Measurements from ENCODE around the gene DMBX1. TPM values are rescaled to one million over a fixed set of nuclear protein-coding genes. Genes with fewer than 3 reads are reported as not detected.

Gene DMBX1
- total and polyA plus RNA-seq, 3 donors from 2014 or later, result 1.1 to 2.0 (median 1.7) TPM

DNA sequence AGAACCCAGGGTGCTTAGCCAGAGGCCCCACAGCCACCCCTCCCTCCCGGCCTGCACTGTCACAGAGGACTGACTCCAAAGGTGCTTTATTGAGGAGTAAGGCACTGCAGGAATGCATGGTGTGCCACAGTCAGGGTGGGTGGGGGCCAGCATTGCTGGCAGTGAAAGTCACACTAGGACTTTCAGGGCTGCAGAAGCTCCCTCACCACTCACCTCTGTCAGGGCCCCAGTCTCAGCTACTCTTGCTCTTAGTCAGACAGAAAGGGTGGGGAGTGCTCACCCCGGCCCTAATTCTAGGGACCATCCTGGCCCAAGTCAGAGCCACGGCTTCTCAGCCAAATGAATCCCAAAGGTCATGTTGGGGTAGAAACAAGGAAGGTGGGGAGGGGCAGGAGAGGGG, 42.5 kb downstream of the DMBX1 start:
- DNase-seq, result no peak
- H3K4me1 ChIP-seq, result no peaks in the 10 kb centered on the region
- 54 to 72% methylated on average over 3 of the region's 3 CpGs for WGBS, 2 donors
- H3K27ac ChIP-seq, result no peak overlapping the region
- intact Hi-C loops (cut with DNase I; ENCODE audit: low total_unique reads), result loop anchor here (5.0 kb wide), 1 partner anchor 190 kb away; no protein-coding TSS in a partner anchor
- no peak overlapping the region for H3K4me3 ChIP-seq
- H3K27me3 ChIP-seq, result no peaks in the 10 kb centered on the region
- TF ChIP-seq, protein P1, sequence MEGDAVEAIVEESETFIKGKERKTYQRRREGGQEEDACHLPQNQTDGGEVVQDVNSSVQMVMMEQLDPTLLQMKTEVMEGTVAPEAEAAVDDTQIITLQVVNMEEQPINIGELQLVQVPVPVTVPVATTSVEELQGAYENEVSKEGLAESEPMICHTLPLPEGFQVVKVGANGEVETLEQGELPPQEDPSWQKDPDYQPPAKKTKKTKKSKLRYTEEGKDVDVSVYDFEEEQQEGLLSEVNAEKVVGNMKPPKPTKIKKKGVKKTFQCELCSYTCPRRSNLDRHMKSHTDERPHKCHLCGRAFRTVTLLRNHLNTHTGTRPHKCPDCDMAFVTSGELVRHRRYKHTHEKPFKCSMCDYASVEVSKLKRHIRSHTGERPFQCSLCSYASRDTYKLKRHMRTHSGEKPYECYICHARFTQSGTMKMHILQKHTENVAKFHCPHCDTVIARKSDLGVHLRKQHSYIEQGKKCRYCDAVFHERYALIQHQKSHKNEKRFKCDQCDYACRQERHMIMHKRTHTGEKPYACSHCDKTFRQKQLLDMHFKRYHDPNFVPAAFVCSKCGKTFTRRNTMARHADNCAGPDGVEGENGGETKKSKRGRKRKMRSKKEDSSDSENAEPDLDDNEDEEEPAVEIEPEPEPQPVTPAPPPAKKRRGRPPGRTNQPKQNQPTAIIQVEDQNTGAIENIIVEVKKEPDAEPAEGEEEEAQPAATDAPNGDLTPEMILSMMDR (IDR thresholded peaks at IDR 0.05), result no peak
- TF ChIP-seq POLR2A (IDR thresholded peaks at IDR 0.05), result no peak
- no peaks in the 10 kb centered on the region for H3K36me3 ChIP-seq (ENCODE audit: low read depth, missing control alignments)
- H3K9me3 ChIP-seq, result no peaks in the 10 kb centered on the region

DNA sequence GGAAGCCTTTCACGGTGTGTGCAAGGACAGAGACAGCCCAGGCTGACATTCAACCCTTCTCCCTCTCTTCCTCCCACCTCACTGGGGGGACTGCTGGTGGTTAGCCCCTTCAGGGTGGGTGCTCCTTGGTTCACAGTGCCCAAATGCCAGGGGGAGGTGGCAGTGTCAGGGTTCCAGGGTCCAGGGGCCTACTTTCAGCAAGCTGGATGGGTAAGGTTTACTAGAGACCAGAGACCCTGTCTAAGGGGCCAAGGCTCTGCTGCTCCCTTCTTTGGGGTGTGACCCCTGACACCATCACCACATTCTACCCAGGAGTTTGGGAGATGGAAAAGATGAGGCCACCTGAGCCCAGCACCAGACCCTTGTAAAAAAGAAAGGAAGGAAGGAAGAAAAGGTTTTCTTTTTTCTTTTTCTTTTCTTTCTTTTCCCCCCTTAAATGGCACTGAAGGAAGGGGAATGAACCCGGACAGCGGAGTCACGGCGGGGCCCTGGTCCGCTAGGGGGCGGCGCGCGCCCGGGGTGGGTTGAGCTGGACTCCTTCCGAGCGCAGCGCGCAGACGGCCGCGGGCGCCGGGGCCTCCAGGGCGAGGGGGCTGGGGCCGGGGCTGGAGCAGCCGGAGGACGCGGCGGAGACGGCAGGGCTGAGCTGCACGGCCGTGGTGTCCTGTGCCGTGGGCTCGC, 43.0 kb downstream of the DMBX1 start:
- H3K36me3 ChIP-seq (ENCODE audit: low read depth, missing control alignments), result no peaks in the 10 kb centered on the region
- peak; percentile 74 for DNase-seq
- 2 to 8% methylated on average over 3 to 31 of the region's 31 CpGs for WGBS, 2 donors
- intact Hi-C loops (cut with DNase I; ENCODE audit: low total_unique reads), result loop anchor here (5.0 kb wide), 1 partner anchor 190 kb away; no protein-coding TSS in a partner anchor
- TF ChIP-seq POLR2A (IDR thresholded peaks at IDR 0.05), result no peak
- TF ChIP-seq, protein P1 (IDR thresholded peaks at IDR 0.05), result peak; percentile 69 to 78 (median 74)
- peak overlapping the region in 1 of 2 donors; percentile 85 for H3K27ac ChIP-seq
- H3K4me1 ChIP-seq, result no peaks in the 10 kb centered on the region
- no peaks in the 10 kb centered on the region for H3K9me3 ChIP-seq
- H3K27me3 ChIP-seq, result no peaks in the 10 kb centered on the region
- peak overlapping the region; percentile 35 to 49 for H3K4me3 ChIP-seq

DNA sequence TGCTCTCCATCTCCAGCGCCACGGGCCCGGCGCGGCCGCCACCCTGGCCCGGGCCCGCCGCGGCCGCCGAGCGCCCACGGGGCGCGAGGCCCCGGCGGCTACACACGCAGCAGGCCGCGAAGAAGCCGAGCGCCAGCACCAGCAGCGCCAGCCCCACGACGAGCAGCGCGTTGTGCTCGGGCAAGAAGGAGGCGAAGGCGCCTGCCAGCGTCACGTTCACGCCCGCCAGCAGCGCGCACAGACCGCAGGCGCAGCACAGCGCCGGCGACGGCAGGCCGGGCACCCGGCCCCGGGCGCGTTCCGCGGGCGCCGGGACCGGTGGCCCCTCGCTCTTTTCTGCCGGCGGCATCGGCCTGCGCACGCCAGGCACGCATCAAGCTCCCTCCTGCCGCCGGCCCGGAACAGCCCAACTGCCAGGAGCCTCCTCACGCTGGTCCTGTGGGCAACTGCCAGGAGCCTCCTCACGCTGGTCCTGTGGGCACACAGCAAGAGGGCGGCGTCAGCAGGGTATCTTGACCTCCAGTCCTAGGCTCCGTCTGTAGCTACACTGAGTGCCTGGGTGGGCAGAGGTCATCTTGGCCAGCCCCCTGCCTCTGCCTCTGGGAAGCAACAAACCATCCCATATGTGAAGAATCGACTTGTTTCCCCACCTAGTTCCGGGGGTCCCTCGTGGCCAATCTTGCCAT, 43.7 kb downstream of the DMBX1 start:
- Histone ChIP-seq H3K36me3 (ENCODE audit: low read depth, missing control alignments) (no peaks in the 10 kb centered on the region), H3K27ac (peak overlapping the region in 1 of 2 donors; percentile 85), H3K4me1 (no peaks in the 10 kb centered on the region), H3K9me3 (no peaks in the 10 kb centered on the region), H3K4me3 (peak overlapping the region; percentile 35 to 49), H3K27me3 (no peaks in the 10 kb centered on the region)
- 6 to 41% methylated on average over 4 to 39 of the region's 71 CpGs for WGBS, 2 donors
- intact Hi-C loops (cut with DNase I; ENCODE audit: low total_unique reads), result loop anchor here (5.0 kb wide), 1 partner anchor 189 kb away; no protein-coding TSS in a partner anchor
- DNase-seq, result peak; percentile 54
- TF ChIP-seq POLR2A (IDR thresholded peaks at IDR 0.05), result no peak

DNA sequence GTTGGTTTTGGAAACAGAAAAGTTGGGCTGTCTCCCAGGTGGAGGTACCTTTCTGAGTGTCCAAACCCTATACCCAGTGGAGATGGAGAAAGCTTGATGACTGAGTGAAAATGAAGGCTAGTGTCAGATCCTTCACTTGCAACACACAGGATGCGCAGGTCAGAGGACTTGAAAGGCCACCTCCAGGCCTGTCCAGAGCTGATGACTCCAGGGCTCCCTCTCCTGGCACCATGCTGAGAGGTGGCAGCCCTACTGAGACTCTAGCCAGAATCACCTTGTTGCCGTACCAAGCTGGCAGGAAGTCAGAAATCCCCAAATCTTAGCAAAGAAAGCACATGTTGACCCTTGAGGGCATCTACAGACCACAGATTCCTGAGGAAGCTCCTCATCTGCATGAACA, 45.4 kb downstream of the DMBX1 start:
- Histone ChIP-seq H3K4me3 (no peak overlapping the region), H3K4me1 (no peaks in the 10 kb centered on the region), H3K27ac (no peak overlapping the region), H3K9me3 (no peaks in the 10 kb centered on the region), H3K36me3 (ENCODE audit: low read depth, missing control alignments) (no peaks in the 10 kb centered on the region), H3K27me3 (no peaks in the 10 kb centered on the region)
- peak; percentile 65 for DNase-seq
- intact Hi-C loops (cut with DNase I; ENCODE audit: low total_unique reads), result no loop called here
- TF ChIP-seq POLR2A (IDR thresholded peaks at IDR 0.05), result no peak
- TF ChIP-seq, protein P1 (IDR thresholded peaks at IDR 0.05), result peak in 1 of 3 experiments; percentile 11
- WGBS, 2 donors, result 75 to 86% methylated on average over 2 of the region's 2 CpGs

DNA sequence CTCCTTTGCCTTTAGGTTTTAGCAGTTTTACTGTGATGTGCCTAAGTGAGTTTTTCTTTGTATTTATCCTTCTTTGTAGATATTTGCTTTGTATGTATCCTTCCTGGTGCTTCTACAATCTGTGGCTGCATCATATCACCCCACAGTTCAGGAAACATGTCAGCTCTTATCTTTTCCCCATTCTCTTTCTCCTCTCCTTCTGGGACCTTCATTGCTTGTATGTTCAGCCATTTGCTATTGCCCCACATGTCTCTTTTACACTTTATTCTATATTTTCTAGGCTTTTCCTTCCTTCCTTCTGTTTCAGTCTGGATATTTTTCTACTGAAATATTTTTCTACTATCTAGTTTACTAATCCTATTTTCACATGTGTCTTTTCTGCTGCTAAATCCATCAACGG, 46.9 kb downstream of the DMBX1 start:
- DNase-seq, result no peak
- no peaks in the 10 kb centered on the region for H3K4me1 ChIP-seq
- intact Hi-C loops (cut with DNase I; ENCODE audit: low total_unique reads), result no loop called here
- H3K9me3 ChIP-seq, result no peaks in the 10 kb centered on the region
- H3K27me3 ChIP-seq, result no peaks in the 10 kb centered on the region
- H3K4me3 ChIP-seq, result no peak overlapping the region
- no peak overlapping the region for H3K27ac ChIP-seq
- TF ChIP-seq POLR2A (IDR thresholded peaks at IDR 0.05), result no peak
- TF ChIP-seq, protein P1 (IDR thresholded peaks at IDR 0.05), result no peak
- no peaks in the 10 kb centered on the region for H3K36me3 ChIP-seq (ENCODE audit: low read depth, missing control alignments)
- WGBS, 2 donors, result 100% methylated on average over 1 of the region's 1 CpG
